Endothelial cell of umbilical vein (primary cell): ENCODE data around the gene FMNL2.

ENCODE experiments used
- EZH2 ChIP-seq: IDR thresholded peaks from 2 replicates; pipeline ENCODE4 v1.6.1; 2012; ENCODE audit warnings: borderline replicate concordance, low read depth, mild to moderate bottlenecking, moderate library complexity, low read length, inconsistent platforms; ENCODE audit not compliant: severe bottlenecking
- FOS ChIP-seq: IDR thresholded peaks from 2 replicates; pipeline ENCODE4 v1.6.1; 2011; ENCODE audit warnings: mild to moderate bottlenecking, low read length, moderate library complexity, borderline replicate concordance; ENCODE audit not compliant: insufficient read depth
- GATA2 ChIP-seq: IDR thresholded peaks from 2 replicates; pipeline ENCODE4 v1.7.0; 2011; ENCODE audit warnings: low read depth, mild to moderate bottlenecking, moderate library complexity, mixed read lengths, low read length; ENCODE audit not compliant: insufficient read length, insufficient read depth
- POLR2A ChIP-seq: IDR thresholded peaks from 2 replicates; pipeline ENCODE4 v1.6.1; 2012; ENCODE audit warnings: low read depth, mild to moderate bottlenecking, control low read depth, low read length
- POLR2AphosphoS5 ChIP-seq: IDR thresholded peaks from 2 replicates; pipeline ENCODE4 v1.6.1; 2012; ENCODE audit warnings: low read depth, mild to moderate bottlenecking, control low read depth, low read length, moderate library complexity; ENCODE audit not compliant: insufficient read depth
- TF ChIP-seq, protein P1 (sequence below), 2 donors: IDR thresholded peaks; 1 replicate in 1 of 2; 2 replicates in 1 of 2; pipeline ENCODE4 v1.5.1; 2011; ENCODE audit warnings: low read length in 2 of 2, mild to moderate bottlenecking in 2 of 2, moderate library complexity in 2 of 2, control low read depth in 1 of 2, inconsistent platforms in 1 of 2, low read depth in 1 of 2; ENCODE audit not compliant: insufficient read depth in 1 of 2; ENCODE audit errors: extremely low read depth in 1 of 2

- no peak for TF ChIP-seq FOS
- TF ChIP-seq, protein P1, sequence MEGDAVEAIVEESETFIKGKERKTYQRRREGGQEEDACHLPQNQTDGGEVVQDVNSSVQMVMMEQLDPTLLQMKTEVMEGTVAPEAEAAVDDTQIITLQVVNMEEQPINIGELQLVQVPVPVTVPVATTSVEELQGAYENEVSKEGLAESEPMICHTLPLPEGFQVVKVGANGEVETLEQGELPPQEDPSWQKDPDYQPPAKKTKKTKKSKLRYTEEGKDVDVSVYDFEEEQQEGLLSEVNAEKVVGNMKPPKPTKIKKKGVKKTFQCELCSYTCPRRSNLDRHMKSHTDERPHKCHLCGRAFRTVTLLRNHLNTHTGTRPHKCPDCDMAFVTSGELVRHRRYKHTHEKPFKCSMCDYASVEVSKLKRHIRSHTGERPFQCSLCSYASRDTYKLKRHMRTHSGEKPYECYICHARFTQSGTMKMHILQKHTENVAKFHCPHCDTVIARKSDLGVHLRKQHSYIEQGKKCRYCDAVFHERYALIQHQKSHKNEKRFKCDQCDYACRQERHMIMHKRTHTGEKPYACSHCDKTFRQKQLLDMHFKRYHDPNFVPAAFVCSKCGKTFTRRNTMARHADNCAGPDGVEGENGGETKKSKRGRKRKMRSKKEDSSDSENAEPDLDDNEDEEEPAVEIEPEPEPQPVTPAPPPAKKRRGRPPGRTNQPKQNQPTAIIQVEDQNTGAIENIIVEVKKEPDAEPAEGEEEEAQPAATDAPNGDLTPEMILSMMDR (IDR thresholded peaks at IDR 0.05; ENCODE audit: extremely low read depth in 1 of 2, insufficient read depth in 1 of 2, low read depth in 1 of 2, low read length in 2 of 2) = no peak
- TF ChIP-seq GATA2 = no peak
- no peak for TF ChIP-seq POLR2AphosphoS5
- no peak for TF ChIP-seq EZH2
- TF ChIP-seq POLR2A = no peak
These were observed 99.6 kb downstream of the FMNL2 start for GRCh38 chr2:152434395-152435182.
